Kidney (tissue), 14 donors: ENCODE results near the gene SCAF4. TPM values are rescaled to one million over a fixed set of nuclear protein-coding genes. Genes with fewer than 3 reads are reported as not detected.

ENCODE experiments used
- DNase-seq, 5 donors: peaks; one replicate each; pipeline ENCODE4 v3.0.0-alpha.2; 2013 to 2020
- FAIRE-seq: peaks from 2 replicates; lab custom pipeline; 2012; peaks lifted over from hg19 to GRCh38; lab: Jason Lieb, UNC
- H3K27ac ChIP-seq, 2 donors: one replicate each; pipeline ENCODE4 v1.7.0; 2013; ENCODE audit warnings: low read depth in 2 of 2, low read length in 2 of 2, inconsistent platforms in 1 of 2
- H3K27me3 ChIP-seq: one replicate; pipeline ENCODE4 v1.7.1; 2013; ENCODE audit warnings: low read length, inconsistent platforms; ENCODE audit not compliant: control insufficient read depth, insufficient read depth
- H3K36me3 ChIP-seq, 3 donors: one replicate each; pipeline versions ENCODE4 v1.7.0 to v1.7.1; 2013; ENCODE audit warnings: low read length in 3 of 3, control low read depth in 1 of 3, inconsistent platforms in 1 of 3; ENCODE audit not compliant: insufficient read depth in 3 of 3, control insufficient read depth in 2 of 3
- H3K4me1 ChIP-seq, 3 donors: one replicate each; pipeline versions ENCODE4 v1.7.0 to v1.7.1; 2013; ENCODE audit warnings: low read length in 3 of 3, inconsistent platforms in 1 of 3, low read depth in 1 of 3; ENCODE audit not compliant: control insufficient read depth in 2 of 3, insufficient read depth in 2 of 3
- H3K4me3 ChIP-seq, 3 donors: one replicate each; pipeline versions ENCODE4 v1.7.0 to v1.8.1; 2013; ENCODE audit warnings: low read length in 3 of 3, control low read depth in 1 of 3, inconsistent platforms in 1 of 3
- H3K9ac ChIP-seq, 3 donors: one replicate each; pipeline versions ENCODE4 v1.7.0 to v1.7.1; 2013; ENCODE audit warnings: low read length in 3 of 3, control low read depth in 1 of 3, inconsistent platforms in 1 of 3
- H3K9me3 ChIP-seq, 3 donors: one replicate each; pipeline versions ENCODE4 v1.7.0 to v1.7.1; 2013; ENCODE audit warnings: low read length in 3 of 3, control low read depth in 1 of 3, inconsistent platforms in 1 of 3; ENCODE audit not compliant: control insufficient read depth in 2 of 3, insufficient read depth in 1 of 3
- intact Hi-C: fragments of 100-400 bp; cut with DNase I; formaldehyde crosslinking; loops from one replicate; pipeline ENCODE4 v1.11.1; 2022
- polyA plus RNA-seq: library from polyadenylated mRNA; stranded (reverse); fragments of 350-450 nt; fragmentation: Illumina TruSeq; extraction: RNeasy Lipid Tissue Mini Kit (QIAGEN cat#74804); gene quantifications from one replicate; pipeline ENCODE4 v1.2.3, GENCODE V29; 2014; ENCODE audit warnings: low read depth, low replicate concordance; ENCODE audit not compliant: insufficient read depth
- total RNA-seq: library from RNA; stranded (reverse); fragmentation: NEBNext Ultra II Directional; extraction: Animal tissue kit (Norgen Biotek cat#: 25700); gene quantifications from one replicate; pipeline ENCODE4 v1.2.1, GENCODE V29; 2021
- TF ChIP-seq, protein P1 (sequence below): IDR thresholded peaks from 3 replicates; pipeline ENCODE4 v1.5.1; 2012; ENCODE audit warnings: mild to moderate bottlenecking, moderate library complexity, borderline replicate concordance; ENCODE audit not compliant: insufficient read depth; ENCODE audit errors: extremely low read depth
- donor health status: control.
- donor health status: control.
- donor health status: control.
- donor health status: control.
- donor health status: control.
- donor health status: DM: yes; HTN: yes; CAD: no.
- donor health status: Normal renal cell carcinoma (clear cell type).

The SCAF4 gene
- total and polyA plus RNA-seq, 2 donors from 2014 or later = 7.4 to 30.6 TPM

DNA sequence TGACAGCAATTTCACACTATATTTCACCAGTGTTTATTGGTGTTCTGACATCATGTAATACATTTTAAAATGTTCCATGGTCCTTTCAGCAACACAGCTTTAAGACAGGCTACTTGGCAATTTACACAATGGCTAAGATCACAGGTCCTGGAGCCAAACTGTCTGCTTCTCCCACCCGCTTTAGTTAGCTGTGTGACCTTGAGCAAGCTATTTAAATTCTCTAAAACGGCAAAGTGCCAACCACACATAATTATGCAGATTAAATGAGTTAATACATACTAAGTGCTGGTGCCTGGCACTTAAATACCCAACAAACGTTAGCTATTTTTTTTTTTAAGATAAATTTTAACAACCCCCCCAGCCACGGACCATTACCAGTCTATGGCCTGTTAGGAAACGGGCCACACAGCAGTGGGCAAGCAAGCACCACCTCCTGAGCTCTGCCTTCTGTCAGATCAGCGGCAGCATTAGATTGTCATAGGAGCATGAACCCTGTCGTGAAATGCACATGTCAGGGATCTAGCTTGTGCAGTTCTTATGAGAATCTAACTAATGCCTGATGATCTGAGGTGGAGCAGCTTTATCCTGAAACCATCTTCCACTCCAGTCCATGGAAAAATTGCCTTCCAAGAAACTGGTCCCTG, 45.5 kb downstream of the SCAF4 start:
- Histone ChIP-seq H3K4me1 (peaks cover 0 to 2% (median 0%) of the 10 kb centered on the region in 3 donors), H3K27me3 (no peaks in the 10 kb centered on the region), H3K36me3 (peaks cover 12 to 45% (median 33%) of the 10 kb centered on the region in 3 donors), H3K9me3 (no peaks in the 10 kb centered on the region), H3K27ac (no peak overlapping the region), H3K4me3 (no peak overlapping the region), H3K9ac (no peak overlapping the region)
- intact Hi-C loops = no loop called here
- FAIRE-seq = no peak
- TF ChIP-seq, protein P1, sequence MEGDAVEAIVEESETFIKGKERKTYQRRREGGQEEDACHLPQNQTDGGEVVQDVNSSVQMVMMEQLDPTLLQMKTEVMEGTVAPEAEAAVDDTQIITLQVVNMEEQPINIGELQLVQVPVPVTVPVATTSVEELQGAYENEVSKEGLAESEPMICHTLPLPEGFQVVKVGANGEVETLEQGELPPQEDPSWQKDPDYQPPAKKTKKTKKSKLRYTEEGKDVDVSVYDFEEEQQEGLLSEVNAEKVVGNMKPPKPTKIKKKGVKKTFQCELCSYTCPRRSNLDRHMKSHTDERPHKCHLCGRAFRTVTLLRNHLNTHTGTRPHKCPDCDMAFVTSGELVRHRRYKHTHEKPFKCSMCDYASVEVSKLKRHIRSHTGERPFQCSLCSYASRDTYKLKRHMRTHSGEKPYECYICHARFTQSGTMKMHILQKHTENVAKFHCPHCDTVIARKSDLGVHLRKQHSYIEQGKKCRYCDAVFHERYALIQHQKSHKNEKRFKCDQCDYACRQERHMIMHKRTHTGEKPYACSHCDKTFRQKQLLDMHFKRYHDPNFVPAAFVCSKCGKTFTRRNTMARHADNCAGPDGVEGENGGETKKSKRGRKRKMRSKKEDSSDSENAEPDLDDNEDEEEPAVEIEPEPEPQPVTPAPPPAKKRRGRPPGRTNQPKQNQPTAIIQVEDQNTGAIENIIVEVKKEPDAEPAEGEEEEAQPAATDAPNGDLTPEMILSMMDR = no peak
- DNase-seq = peak in 1 of 5 donors; percentile 27

DNA sequence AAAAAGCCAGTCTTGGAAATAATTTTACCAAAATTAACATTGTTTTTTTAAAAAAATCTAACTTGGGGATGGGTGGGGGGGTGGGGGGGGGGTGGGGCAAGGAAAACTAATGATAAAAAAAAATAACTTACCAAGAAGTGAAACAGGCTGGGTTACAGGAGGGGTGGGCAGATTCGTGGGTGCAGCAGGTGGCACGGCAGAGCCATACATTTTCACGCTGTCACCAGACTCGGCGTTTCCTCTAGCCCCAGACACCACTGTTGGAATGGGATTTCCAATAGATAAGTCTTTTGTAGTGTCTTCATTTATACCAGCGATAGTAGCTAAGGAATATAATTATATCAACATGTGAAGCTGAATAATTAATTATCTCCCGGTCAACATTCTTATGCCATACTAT, 47.0 kb downstream of the SCAF4 start:
- intact Hi-C loops = no loop called here
- FAIRE-seq = no peak

DNA sequence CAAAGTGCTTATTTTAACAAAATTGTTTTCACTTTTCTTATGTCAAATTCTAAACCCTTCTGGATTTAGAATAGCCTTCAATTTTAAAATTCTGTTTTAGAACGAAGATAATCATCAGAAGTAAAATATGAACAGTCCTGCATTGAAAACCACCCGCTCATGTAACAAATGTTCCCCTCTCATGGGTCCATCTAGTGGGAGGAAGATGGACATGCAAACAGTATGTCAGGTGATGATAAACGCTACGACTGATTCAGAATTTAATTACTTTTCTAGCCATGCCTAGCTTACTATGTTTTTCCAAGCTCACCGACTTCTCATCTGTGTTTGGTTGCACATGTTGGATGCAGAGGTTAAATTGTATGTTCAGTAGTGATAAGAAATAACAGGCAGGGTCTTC, 48.9 kb downstream of the SCAF4 start:
- Histone ChIP-seq H3K9me3 (no peaks in the 10 kb centered on the region), H3K4me3 (no peak overlapping the region), H3K27ac (no peak overlapping the region), H3K36me3 (peaks cover 7 to 25% (median 15%) of the 10 kb centered on the region in 3 donors), H3K4me1 (peaks cover 0 to 2% (median 0%) of the 10 kb centered on the region in 3 donors), H3K27me3 (no peaks in the 10 kb centered on the region), H3K9ac (no peak overlapping the region)
- DNase-seq (no peak), FAIRE-seq (no peak)
- intact Hi-C loops = no loop called here
- TF ChIP-seq, protein P1 = no peak

More for the DNA sequence above, 47.0 kb downstream of the SCAF4 start:
- no peaks in the 10 kb centered on the region for H3K9me3 ChIP-seq
- H3K27ac ChIP-seq = no peak overlapping the region
- peaks cover 0 to 2% (median 0%) of the 10 kb centered on the region in 3 donors for H3K4me1 ChIP-seq
- H3K4me3 ChIP-seq = no peak overlapping the region
- TF ChIP-seq, protein P1 = no peak
- H3K9ac ChIP-seq = no peak overlapping the region
- H3K36me3 ChIP-seq = peaks cover 12 to 31% (median 24%) of the 10 kb centered on the region in 3 donors
- DNase-seq = no peak
- no peaks in the 10 kb centered on the region for H3K27me3 ChIP-seq
